SHP77 treated with DMSO at 0.1 percent for 48 hours (cell line): ENCODE measurements around the gene LGALS16.
"Not testable (repeated sequence)": the region's sequence is repeated elsewhere in the genome, so short reads cannot be mapped to it uniquely, and the experiment has no call there.

Experiments used
- DNase-seq: peaks from one replicate; lab custom pipeline; 2025; lab: John Stamatoyannopoulos, UW

LGALS16 gene

GRCh38 chr19:39655613-39656012, at the start of gene LGALS16:
TSS of gene LGALS16 (plus strand) at chr19:39655913. CDS start at chr19:39655962, 49 bp downstream.
- DNase-seq, result no peak

GRCh38 chr19:39607021-39607420, 48.7 kb upstream of the LGALS16 start:
- DNase-seq, result no peak

- DNase-seq, result no peak
These were observed 48.2 kb upstream of the LGALS16 start for GRCh38 chr19:39607561-39607960.

GRCh38 chr19:39613597-39613996, 42.1 kb upstream of the LGALS16 start:
- DNase-seq, result no peak

GRCh38 chr19:39617745-39618144, 38.0 kb upstream of the LGALS16 start:
- DNase-seq, result no peak

GRCh38 chr19:39623946-39624345, 31.8 kb upstream of the LGALS16 start:
- DNase-seq, result no peak

- not testable (repeated sequence) for DNase-seq
These were observed 28.1 kb upstream of the LGALS16 start for GRCh38 chr19:39627631-39628030.

- DNase-seq, result no peak
These were observed 24.5 kb upstream of the LGALS16 start for GRCh38 chr19:39631178-39631577.

GRCh38 chr19:39631626-39632025, 24.1 kb upstream of the LGALS16 start:
- DNase-seq, result no peak

- no peak for DNase-seq
These were observed 17.8 kb upstream of the LGALS16 start for GRCh38 chr19:39637891-39638290.

- no peak for DNase-seq
These were observed 13.9 kb upstream of the LGALS16 start for GRCh38 chr19:39641773-39642172.

GRCh38 chr19:39643591-39643990, 12.1 kb upstream of the LGALS16 start:
- DNase-seq, result no peak

- DNase-seq, result no peak
These were observed 9.8 kb upstream of the LGALS16 start for GRCh38 chr19:39645800-39646411.

GRCh38 chr19:39647918-39648317, 7.8 kb upstream of the LGALS16 start:
- DNase-seq, result no peak

- no peak for DNase-seq
These were observed 4.1 kb downstream of the LGALS16 start for GRCh38 chr19:39659791-39660190.

- no peak for DNase-seq
These were observed 4.9 kb downstream of the LGALS16 start for GRCh38 chr19:39660661-39661060.

GRCh38 chr19:39661565-39661964, 5.9 kb downstream of the LGALS16 start:
- no peak for DNase-seq

- DNase-seq, result not testable (repeated sequence)
These were observed 14.1 kb downstream of the LGALS16 start for GRCh38 chr19:39669860-39670259.

- no peak for DNase-seq
These were observed 15.3 kb downstream of the LGALS16 start for GRCh38 chr19:39670998-39671397.

GRCh38 chr19:39671739-39672363, 16.1 kb downstream of the LGALS16 start:
- DNase-seq, result peak; percentile 80

GRCh38 chr19:39672473-39672872, 16.8 kb downstream of the LGALS16 start:
- DNase-seq, result no peak

- peak; percentile 44 for DNase-seq
These were observed 18.1 kb downstream of the LGALS16 start for GRCh38 chr19:39673862-39674261.

GRCh38 chr19:39676004-39676403, 20.3 kb downstream of the LGALS16 start:
- no peak for DNase-seq
